GM21825 (cell line): ENCODE data around the gene CDK5RAP1.

Source experiments
- ATAC-seq: cut with Tn5 transposase; IDR thresholded peaks from one replicate; pipeline ENCODE4 v1.9.1; 2021; ENCODE audit warnings: mild to moderate bottlenecking, moderate library complexity; ENCODE audit not compliant: unreplicated experiment

The CDK5RAP1 gene

GRCh38 chr20:33387177-33387576, 14.1 kb downstream of the CDK5RAP1 start:
- no peak for ATAC-seq

GRCh38 chr20:33386673-33387072, 14.6 kb downstream of the CDK5RAP1 start:
- ATAC-seq = no peak

DNA sequence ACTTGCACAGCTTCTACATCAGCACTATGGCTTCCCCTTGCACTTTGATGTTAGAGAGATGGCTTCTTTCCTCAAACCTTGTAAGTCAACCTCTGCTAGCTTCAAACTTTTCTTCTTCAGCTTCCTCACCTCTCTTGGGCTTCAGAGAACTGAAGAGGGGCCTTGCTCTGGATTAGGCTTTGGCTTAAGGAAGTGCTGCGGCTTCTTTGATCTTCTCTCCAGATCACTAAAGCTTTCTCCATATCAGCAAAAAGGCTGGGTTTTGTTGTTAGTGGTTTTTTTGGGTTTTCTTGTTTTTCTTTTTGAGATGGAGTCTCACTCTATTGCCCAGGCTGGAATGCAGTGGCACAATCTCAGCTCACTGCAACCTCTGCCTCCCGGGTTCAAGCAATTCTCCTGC, 24.0 kb downstream of the CDK5RAP1 start:
- ATAC-seq = no peak

GRCh38 chr20:33373735-33374605, 27.3 kb downstream of the CDK5RAP1 start:
- ATAC-seq = no peak

GRCh38 chr20:33372993-33373441, 28.3 kb downstream of the CDK5RAP1 start:
- no peak for ATAC-seq

- ATAC-seq = no peak
Observed at GRCh38 chr20:33370291-33370690, 31.0 kb downstream of the CDK5RAP1 start.

- ATAC-seq = no peak
Observed at GRCh38 chr20:33362898-33363297, 38.4 kb downstream of the CDK5RAP1 start.

GRCh38 chr20:33359399-33360261, 41.7 kb downstream of the CDK5RAP1 start:
- ATAC-seq = no peak

DNA sequence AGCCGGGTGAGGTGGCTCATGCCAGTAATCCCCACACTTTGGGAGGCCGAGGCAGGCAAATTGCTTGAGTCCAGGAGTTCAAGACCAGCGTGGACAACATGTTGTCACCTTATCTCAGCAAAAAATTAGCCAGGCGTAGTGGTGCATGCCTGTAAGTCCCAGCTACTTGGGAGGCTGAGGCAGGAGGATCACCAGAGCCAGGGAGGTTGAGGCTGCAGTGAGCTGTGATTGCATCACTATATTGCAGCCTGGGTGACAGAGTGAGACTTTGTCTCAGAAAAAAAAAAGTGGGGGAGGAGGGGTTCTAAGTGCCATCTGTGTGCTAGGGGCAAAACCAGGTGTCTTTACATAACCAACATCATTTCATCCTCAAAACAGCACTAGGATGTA, 48.3 kb downstream of the CDK5RAP1 start:
- no peak for ATAC-seq

DNA sequence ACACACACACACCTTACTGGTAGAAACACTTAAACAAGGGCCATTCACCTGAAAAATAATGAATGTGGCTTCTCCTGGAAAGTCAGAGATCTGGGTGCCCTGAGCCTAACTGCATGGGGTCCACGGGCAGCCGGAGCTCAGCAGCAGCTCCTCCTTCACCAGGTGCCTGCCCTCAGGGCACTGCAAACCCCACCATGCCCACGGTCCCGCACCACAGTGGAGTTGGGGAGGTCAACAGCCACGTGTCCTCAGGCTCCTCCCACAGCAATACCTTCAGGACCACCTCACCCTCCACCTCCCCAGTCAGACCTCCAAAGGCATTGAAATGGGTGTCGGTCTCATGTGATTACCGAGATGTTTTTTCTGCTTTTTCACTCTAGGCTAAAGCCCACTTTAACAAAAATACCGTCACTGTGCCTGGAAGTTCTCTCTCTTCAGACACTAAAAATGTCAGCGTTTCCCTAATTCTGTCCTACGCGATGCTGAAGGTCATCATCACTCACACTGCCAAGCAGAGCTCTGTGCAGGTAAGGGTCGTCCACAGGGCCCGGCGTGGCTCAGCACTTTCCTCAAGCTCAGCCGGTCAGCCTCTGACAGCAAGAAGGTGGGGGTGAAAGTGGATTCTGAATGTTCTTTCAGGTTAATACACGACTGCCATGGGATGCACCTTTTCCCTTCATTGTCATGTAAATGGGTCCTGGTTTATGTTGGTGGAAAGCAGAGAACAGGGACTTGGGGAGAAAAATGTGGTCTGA, 48.9 kb downstream of the CDK5RAP1 start:
- ATAC-seq = no peak

DNA sequence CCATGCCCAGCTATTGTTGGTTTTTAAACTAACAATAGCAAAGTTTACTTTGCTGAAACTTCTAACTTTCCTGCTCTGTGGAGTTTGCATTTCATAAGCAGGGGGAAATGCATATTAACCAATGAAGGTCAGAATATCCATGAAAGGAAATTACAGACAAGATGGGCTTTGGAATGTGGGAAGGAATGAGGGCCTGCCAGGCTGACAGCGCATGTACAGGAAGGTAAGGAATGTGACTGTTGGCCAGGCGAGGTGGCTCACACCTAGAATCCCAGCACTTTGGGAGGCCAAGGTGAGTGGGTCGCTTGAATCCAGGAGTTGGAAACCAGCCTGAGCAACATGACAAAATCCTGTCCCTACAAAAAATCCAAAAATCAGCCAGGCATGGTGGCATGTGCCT, 49.6 kb downstream of the CDK5RAP1 start:
- no peak for ATAC-seq

DNA sequence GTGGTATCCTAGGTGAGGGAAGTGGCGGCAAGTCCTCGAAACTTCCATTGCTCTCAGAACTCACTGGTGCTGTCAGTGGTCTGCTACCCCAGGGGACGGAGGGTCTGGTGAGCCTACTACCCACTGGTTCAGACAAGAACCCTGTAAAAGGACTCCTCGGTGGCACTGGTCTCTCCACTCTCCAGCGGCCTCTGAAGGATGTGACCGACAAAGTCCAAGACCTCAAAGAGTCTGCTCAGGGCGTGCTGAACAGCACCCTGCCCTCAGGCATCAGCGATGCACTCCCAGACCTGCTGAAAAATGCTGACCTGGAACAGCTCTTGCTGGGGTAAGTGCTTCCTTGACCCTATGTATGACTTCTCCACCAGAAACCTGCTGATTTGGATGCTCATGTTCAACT, 51.8 kb downstream of the CDK5RAP1 start:
- no peak for ATAC-seq

GRCh38 chr20:33348136-33348937, 53.0 kb downstream of the CDK5RAP1 start:
- no peak for ATAC-seq

GRCh38 chr20:33345342-33345741, 56.0 kb downstream of the CDK5RAP1 start:
- ATAC-seq = no peak

DNA sequence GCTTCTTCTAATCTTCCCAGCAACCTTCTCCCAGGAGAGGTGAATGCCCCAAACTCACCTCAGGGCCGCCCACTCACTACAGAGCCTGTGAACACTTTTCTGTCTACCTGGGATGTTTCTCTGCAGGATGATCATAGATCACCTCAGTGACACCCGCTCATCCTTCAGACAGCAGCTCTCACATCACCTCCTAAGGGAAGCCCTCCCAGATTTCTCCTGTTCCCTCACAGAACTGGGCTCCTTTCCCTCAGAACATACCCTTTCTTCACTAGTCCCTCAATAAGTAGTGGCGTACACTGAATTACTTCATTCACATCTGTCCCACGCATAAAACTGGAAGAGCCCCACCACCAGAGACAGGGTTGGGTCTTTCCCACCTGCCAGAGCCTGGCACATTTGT, 57.8 kb downstream of the CDK5RAP1 start:
- ATAC-seq = no peak

- ATAC-seq = no peak
Observed at GRCh38 chr20:33339515-33340058, 61.7 kb downstream of the CDK5RAP1 start.

GRCh38 chr20:33338467-33339258, 62.7 kb downstream of the CDK5RAP1 start:
- ATAC-seq = no peak

DNA sequence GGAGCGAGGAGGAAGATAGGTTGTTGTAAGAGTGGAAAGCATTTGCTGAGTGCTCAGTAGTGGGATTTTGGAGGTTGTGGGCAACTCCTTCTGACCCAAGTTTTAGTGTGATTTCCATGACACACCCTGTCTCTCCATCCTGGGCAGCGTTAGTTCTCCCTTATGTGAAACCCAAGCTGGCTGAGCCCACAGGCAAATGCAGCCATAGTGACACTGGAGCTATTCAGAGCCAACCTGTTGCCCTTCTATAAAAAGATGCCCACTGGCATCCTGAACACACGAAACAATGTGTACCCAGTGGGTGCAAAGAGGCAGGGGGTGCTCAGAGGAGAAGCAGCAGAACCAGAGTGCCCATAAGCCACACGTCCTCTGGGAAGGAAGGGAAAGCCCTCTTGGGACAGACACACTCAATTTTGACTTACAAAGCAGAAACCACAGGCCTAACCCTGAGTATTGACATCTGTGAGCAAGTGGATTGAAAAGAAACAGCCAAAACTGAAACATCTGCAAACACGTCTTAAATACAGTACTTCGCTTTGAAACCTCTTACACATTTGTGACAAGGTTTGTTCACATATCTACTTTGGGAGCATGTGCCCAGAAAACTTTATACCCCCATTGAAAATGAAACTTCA, 63.7 kb downstream of the CDK5RAP1 start:
- ATAC-seq = peak; percentile 61

DNA sequence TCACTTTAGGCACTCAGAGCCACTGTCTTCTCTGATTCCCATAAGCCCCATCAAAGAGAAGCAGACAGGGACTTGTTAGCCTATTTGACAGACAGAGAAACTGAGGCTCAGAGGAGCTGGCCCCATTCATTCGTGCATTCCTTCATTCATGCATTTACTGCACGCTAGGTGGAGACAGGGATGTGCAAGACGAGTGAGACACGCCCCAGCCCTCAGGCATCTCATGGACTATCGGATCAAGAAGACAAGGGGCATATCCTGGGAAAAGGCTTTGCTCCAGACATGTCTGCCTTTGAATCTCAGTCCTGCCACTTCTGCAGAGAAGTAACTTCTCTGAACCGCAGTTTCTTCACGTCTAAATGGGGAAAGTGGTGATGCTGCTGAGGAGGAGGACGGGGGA, 64.2 kb downstream of the CDK5RAP1 start:
- no peak for ATAC-seq
